BJ (cell line): ENCODE measurements around the gene SMC2. TPM values are rescaled to one million over a fixed set of nuclear protein-coding genes. Genes with fewer than 3 reads are reported as not detected.
A peak's percentile ranks its signal among the peaks of the same experiment; 100 is the strongest.

Experiments used
- CTCF ChIA-PET: fragments of 350-600 bp; formaldehyde crosslinking; extraction: SDS; loops from one replicate; lab custom pipeline; 2021; ENCODE audit warnings: antibody characterized with exemption, inconsistent platforms; lab: Yijun Ruan, JAX
- POLR2A ChIA-PET: fragments of 300-600 bp; sonication (Branson Sonifier 250); formaldehyde crosslinking; extraction: SDS; loops from one replicate; lab custom pipeline; 2021; ENCODE audit warnings: antibody characterized with exemption; lab: Charles Lee
- DNase-seq: peaks from one replicate; pipeline ENCODE4 v3.0.0-alpha.2; 2011; ENCODE audit warnings: low read depth
- H3K27me3 ChIP-seq: 2 replicates; pipeline ENCODE4 v1.6.0; 2011; ENCODE audit warnings: low read length; ENCODE audit not compliant: control insufficient read depth, insufficient read depth
- H3K36me3 ChIP-seq: 2 replicates; pipeline ENCODE4 v1.5.1; 2011; ENCODE audit warnings: low read length; ENCODE audit not compliant: control insufficient read depth, insufficient read depth
- H3K4me3 ChIP-seq: 2 replicates; pipeline ENCODE4 v1.5.1; 2011; ENCODE audit warnings: low read depth, mild to moderate bottlenecking, control low read depth, low read length
- CTCF ChIP-seq: IDR thresholded peaks from 2 replicates; pipeline ENCODE4 v1.5.1; 2011; ENCODE audit warnings: low read depth, mild to moderate bottlenecking, control low read depth, inconsistent platforms, low read length, moderate library complexity; ENCODE audit not compliant: insufficient read depth
- polyA plus RNA-seq: library from polyadenylated mRNA; depleted of rRNA; stranded (reverse); fragments of >200 nt; gene quantifications from 2 replicates; pipeline ENCODE4 v1.2.3, GENCODE V29; 2011

SMC2 gene
- polyA plus RNA-seq, 1 experiment = 4.5 TPM

GRCh38 chr9:104091116-104091515 is 3.0 kb upstream of the SMC2 start:
- POLR2A ChIA-PET = no interaction called here
- TF ChIP-seq CTCF = no peak
- no peaks in the 10 kb centered on the region for H3K36me3 ChIP-seq
- CTCF ChIA-PET = interaction anchor here (0.6 to 1.3 kb wide), 2 partner anchors 9 to 31 kb away, joined by 4 read pairs; no protein-coding TSS in a partner anchor
- H3K4me3 ChIP-seq = no peak overlapping the region
- DNase-seq = no peak
- no peaks in the 10 kb centered on the region for H3K27me3 ChIP-seq

GRCh38 chr9:104091708-104092107 is 2.4 kb upstream of the SMC2 start:
- TF ChIP-seq CTCF = no peak
- ChIA-PET CTCF (interaction anchor here (0.6 to 1.3 kb wide), 2 partner anchors 10 to 16 kb away, joined by 4 read pairs; no protein-coding TSS in a partner anchor), POLR2A (no interaction called here)
- no peak for DNase-seq
- H3K27me3 ChIP-seq = no peaks in the 10 kb centered on the region
- H3K4me3 ChIP-seq = no peak overlapping the region
- no peaks in the 10 kb centered on the region for H3K36me3 ChIP-seq

GRCh38 chr9:104092192-104092591 is 1.9 kb upstream of the SMC2 start:
- Histone ChIP-seq H3K4me3 (no peak overlapping the region), H3K27me3 (no peaks in the 10 kb centered on the region), H3K36me3 (no peaks in the 10 kb centered on the region)
- no peak for DNase-seq
- no peak for TF ChIP-seq CTCF
- POLR2A ChIA-PET = no interaction called here
- CTCF ChIA-PET = interaction anchor here (0.6 kb wide), 1 partner anchor 16 kb away, joined by 4 read pairs; no protein-coding TSS in a partner anchor

GRCh38 chr9:104092875-104093600 is 1.1 kb upstream of the SMC2 start:
- POLR2A ChIA-PET = interaction anchor here (0.6 kb wide), 2 partner anchors 46 to 1108 kb away, joined by 3 to 7 read pairs; no protein-coding TSS in a partner anchor
- no peak for DNase-seq
- CTCF ChIA-PET = interaction anchor here (1.3 to 1.5 kb wide), 2 partner anchors 14 to 17 kb away, joined by 3 read pairs; no protein-coding TSS in a partner anchor

More at GRCh38 chr9:104092875-104093600, 1.1 kb upstream of the SMC2 start:
- Histone ChIP-seq H3K36me3 (no peaks in the 10 kb centered on the region), H3K27me3 (no peaks in the 10 kb centered on the region), H3K4me3 (peak overlapping the region; percentile 78)
- TF ChIP-seq CTCF = no peak
